ENCODE data around the gene SCD.

The SCD gene

GRCh38 chr10:100328198-100328597, 18.8 kb upstream of the SCD start:
- DNase-seq (ENCODE audit: low read depth) = no peak
- TF ChIP-seq, protein P1, sequence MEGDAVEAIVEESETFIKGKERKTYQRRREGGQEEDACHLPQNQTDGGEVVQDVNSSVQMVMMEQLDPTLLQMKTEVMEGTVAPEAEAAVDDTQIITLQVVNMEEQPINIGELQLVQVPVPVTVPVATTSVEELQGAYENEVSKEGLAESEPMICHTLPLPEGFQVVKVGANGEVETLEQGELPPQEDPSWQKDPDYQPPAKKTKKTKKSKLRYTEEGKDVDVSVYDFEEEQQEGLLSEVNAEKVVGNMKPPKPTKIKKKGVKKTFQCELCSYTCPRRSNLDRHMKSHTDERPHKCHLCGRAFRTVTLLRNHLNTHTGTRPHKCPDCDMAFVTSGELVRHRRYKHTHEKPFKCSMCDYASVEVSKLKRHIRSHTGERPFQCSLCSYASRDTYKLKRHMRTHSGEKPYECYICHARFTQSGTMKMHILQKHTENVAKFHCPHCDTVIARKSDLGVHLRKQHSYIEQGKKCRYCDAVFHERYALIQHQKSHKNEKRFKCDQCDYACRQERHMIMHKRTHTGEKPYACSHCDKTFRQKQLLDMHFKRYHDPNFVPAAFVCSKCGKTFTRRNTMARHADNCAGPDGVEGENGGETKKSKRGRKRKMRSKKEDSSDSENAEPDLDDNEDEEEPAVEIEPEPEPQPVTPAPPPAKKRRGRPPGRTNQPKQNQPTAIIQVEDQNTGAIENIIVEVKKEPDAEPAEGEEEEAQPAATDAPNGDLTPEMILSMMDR (conservative IDR thresholded peaks at IDR 0.05; ENCODE audit: low read depth, low read length) = no peak
- no peak overlapping the region for H3K4me3 ChIP-seq (ENCODE audit: low read length)

GRCh38 chr10:100330079-100330478, 17.0 kb upstream of the SCD start, which contains the start of gene PKD2L1:
PKD2L1 (minus strand) TSS chr10:100330228; CDS start chr10:100330103, 125 bp downstream.
- DNase-seq (ENCODE audit: low read depth) = no peak
- H3K4me3 ChIP-seq (ENCODE audit: low read length) = no peak within 1 kb of the TSS
- TF ChIP-seq, protein P1 (conservative IDR thresholded peaks at IDR 0.05; ENCODE audit: low read depth, low read length) = no peak

DNA sequence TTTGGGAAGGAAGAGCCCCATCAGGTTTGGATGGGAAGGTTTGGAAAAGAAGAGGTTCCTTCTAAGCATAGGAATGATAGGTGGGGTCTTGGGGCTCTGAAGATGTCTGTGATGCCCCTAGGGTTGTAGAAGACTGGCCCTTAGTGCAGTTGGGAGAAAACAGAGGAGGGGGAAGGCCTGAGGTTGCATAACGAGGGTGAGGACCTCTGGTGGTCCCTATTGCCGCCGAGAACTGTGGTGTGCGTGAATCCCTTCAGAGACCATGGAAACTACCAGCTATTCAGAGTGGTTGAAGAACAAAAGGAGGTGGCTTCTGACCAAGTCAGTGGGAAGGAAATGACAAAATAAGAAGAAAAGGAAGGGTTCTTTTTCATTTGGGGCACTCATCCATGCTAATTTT, 13.9 kb upstream of the SCD start:
- TF ChIP-seq, protein P1 (conservative IDR thresholded peaks at IDR 0.05; ENCODE audit: low read depth, low read length) = no peak

DNA sequence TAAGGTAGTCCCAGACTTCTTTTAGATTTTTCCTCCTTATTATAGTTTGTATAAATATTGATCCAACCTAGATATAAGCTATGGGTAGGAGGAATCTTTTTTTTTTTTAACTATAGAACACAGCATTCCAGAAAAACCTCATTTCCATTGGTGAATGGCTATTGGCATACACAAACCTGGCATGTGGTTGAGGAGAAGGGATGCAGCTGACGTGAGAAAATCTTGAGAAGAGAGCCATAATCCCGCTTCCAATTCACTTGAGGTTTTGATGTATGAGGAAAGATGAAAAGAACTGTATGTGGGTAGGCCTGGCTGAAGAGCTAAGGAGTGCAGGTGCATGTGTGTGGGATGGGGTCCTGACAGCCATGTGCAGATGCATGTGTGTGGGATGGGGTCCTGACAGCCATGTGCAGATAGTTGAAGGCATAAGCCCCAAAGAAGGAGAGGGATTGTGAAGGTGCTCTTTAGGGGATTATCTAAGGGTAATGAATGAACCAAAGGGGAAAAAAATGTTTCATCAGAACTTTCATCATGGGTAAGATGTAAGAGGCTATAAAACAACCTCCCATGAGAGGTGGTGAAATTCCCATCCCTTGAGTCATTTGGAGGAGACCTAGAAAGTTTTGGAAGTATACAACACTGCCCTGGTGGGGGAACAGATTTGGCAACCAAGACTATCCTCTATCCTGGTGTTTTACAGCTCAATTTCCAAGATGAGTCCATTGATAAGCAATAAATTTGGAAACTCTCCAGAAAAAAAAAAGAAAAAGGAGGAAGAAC, 13.2 kb upstream of the SCD start:
- no peak overlapping the region for H3K4me3 ChIP-seq (ENCODE audit: low read length)
- DNase-seq (ENCODE audit: low read depth) = no peak
- TF ChIP-seq, protein P1 (conservative IDR thresholded peaks at IDR 0.05; ENCODE audit: low read depth, low read length) = no peak

More for the DNA sequence above, 13.9 kb upstream of the SCD start:
- no peak for DNase-seq (ENCODE audit: low read depth)
- no peak overlapping the region for H3K4me3 ChIP-seq (ENCODE audit: low read length)

GRCh38 chr10:100334762-100335161, 12.3 kb upstream of the SCD start:
- TF ChIP-seq, protein P1 (conservative IDR thresholded peaks at IDR 0.05; ENCODE audit: low read depth, low read length) = no peak
- H3K4me3 ChIP-seq (ENCODE audit: low read length) = no peak overlapping the region
- no peak for DNase-seq (ENCODE audit: low read depth)

- no peak overlapping the region for H3K4me3 ChIP-seq (ENCODE audit: low read length)
- TF ChIP-seq, protein P1 (conservative IDR thresholded peaks at IDR 0.05; ENCODE audit: low read depth, low read length) = peak; percentile 94
- no peak for DNase-seq (ENCODE audit: low read depth)
Observed at GRCh38 chr10:100338434-100339036, 8.5 kb upstream of the SCD start.

GRCh38 chr10:100339236-100339635, 7.8 kb upstream of the SCD start:
- no peak overlapping the region for H3K4me3 ChIP-seq (ENCODE audit: low read length)
- TF ChIP-seq, protein P1 (conservative IDR thresholded peaks at IDR 0.05; ENCODE audit: low read depth, low read length) = no peak
- DNase-seq (ENCODE audit: low read depth) = no peak
